K562 (cell line): ENCODE measurements around the gene DNAH1. TPM values are rescaled to one million over a fixed set of nuclear protein-coding genes. Genes with fewer than 3 reads are reported as not detected.

Experiments
- ATAC-seq: fragments of 200-7000 bp; cut with Tn5 transposase; 3 replicates; pipeline ENCODE4 v1.9.1; 2020; ENCODE audit warnings: moderate library complexity
- BruUV-seq: library from RNA; stranded (reverse); fragments of 400-500 nt; replicated peaks from 2 replicates; lab custom pipeline; 2021; lab: Mats Ljungman, UMichigan
- CTCF ChIA-PET: fragments of 300-600 bp; formaldehyde crosslinking; extraction: SDS; loops from one replicate; lab custom pipeline; 2021; ENCODE audit warnings: low intra/inter-chr PET ratio; lab: Yijun Ruan, JAX
- POLR2A ChIA-PET: fragments of 300-600, 350-650 bp; sonication (Branson Sonifier 250); formaldehyde crosslinking; extraction: SDS; loops from one replicate; lab custom pipeline; 2021; ENCODE audit warnings: antibody characterized with exemption, inconsistent platforms; lab: Yijun Ruan, JAX
- DNase-seq, 4 experiments: peaks; one replicate each; pipeline versions ENCODE4 v3.0.0 to v3.0.0-alpha.2; 2011 to 2018; ENCODE audit warnings: low spot score in 3 of 4, mixed read lengths in 3 of 4; ENCODE audit errors: extremely low read depth in 1 of 4
- FAIRE-seq: peaks from 2 replicates; lab custom pipeline; 2011; peaks lifted over from hg19 to GRCh38; lab: Jason Lieb, UNC
- H2AFZ ChIP-seq: 2 replicates; pipeline ENCODE4 v1.6.0; 2011; ENCODE audit warnings: low read depth, low read length, control low read depth, inconsistent platforms
- H3K27ac ChIP-seq: fragments of 200-600 bp; 3 replicates; pipeline ENCODE4 v1.8.0; 2011; ENCODE audit warnings: low read depth, mild to moderate bottlenecking, control low read depth, inconsistent platforms, low read length, moderate library complexity, mixed read lengths; ENCODE audit errors: extremely low read depth
- H3K27me3 ChIP-seq, 2 experiments: fragments of 300-600 bp in 1 of 2; 2 replicates in 1 of 2; 3 replicates in 1 of 2; pipeline versions ENCODE4 v1.6.0 to v1.8.0; 2011; ENCODE audit warnings: inconsistent platforms in 2 of 2, low read length in 2 of 2, mild to moderate bottlenecking in 1 of 2, mixed read lengths in 1 of 2, moderate library complexity in 1 of 2; ENCODE audit not compliant: control insufficient read depth in 2 of 2, insufficient read depth in 2 of 2
- H3K36me3 ChIP-seq: fragments of 300-600 bp; 3 replicates; pipeline ENCODE4 v1.8.0; 2011; ENCODE audit warnings: mild to moderate bottlenecking, low read length, inconsistent platforms; ENCODE audit not compliant: control insufficient read depth, insufficient read depth
- H3K4me1 ChIP-seq, 2 experiments: fragments of 200-600 bp in 1 of 2; replicated peaks in 1 of 2; 2 replicates in 1 of 2; 3 replicates in 1 of 2; pipeline versions ENCODE4 v1.5.1 to v1.8.0; 2011; ENCODE audit warnings: inconsistent platforms in 2 of 2, low read length in 2 of 2, mild to moderate bottlenecking in 1 of 2, mixed read lengths in 1 of 2, moderate library complexity in 1 of 2; ENCODE audit not compliant: control insufficient read depth in 2 of 2, insufficient read depth in 2 of 2
- H3K4me2 ChIP-seq: 2 replicates; pipeline ENCODE4 v1.6.1; 2011; ENCODE audit warnings: low read length, control low read depth, inconsistent platforms, mixed read lengths; ENCODE audit not compliant: insufficient read depth
- H3K4me3 ChIP-seq: fragments of 200-600 bp; sonication (generic), shearing (Covaris generic); 2 replicates; pipeline ENCODE4 v1.5.1; 2016; ENCODE audit warnings: control low read depth, inconsistent platforms
- H3K79me2 ChIP-seq: fragments of 200-600 bp; 3 replicates; pipeline ENCODE4 v1.8.0; 2011; ENCODE audit warnings: low read length, inconsistent platforms; ENCODE audit not compliant: control insufficient read depth, insufficient read depth
- H3K9ac ChIP-seq, 2 experiments: 2 replicates each; pipeline versions ENCODE4 v1.6.0 to v1.6.1; 2011; ENCODE audit warnings: low read depth in 2 of 2, low read length in 2 of 2, control low read depth in 1 of 2, inconsistent platforms in 1 of 2, mild to moderate bottlenecking in 1 of 2, mixed read lengths in 1 of 2; ENCODE audit not compliant: insufficient read depth in 1 of 2
- H3K9me1 ChIP-seq: one replicate; pipeline ENCODE4 v1.6.0; 2011; ENCODE audit warnings: inconsistent platforms, mild to moderate bottlenecking, low read length, moderate library complexity; ENCODE audit not compliant: control insufficient read depth, insufficient read depth
- H3K9me3 ChIP-seq: replicated peaks from 2 replicates; pipeline ENCODE4 v1.5.1; 2011; ENCODE audit warnings: low read depth, low read length, inconsistent platforms; ENCODE audit not compliant: control insufficient read depth, insufficient read depth
- H4K20me1 ChIP-seq: replicated peaks from 2 replicates; pipeline ENCODE4 v1.6.1; 2011; ENCODE audit warnings: low read length, inconsistent platforms, mixed read lengths; ENCODE audit not compliant: control insufficient read depth, insufficient read depth
- C11orf30 ChIP-seq: fragments of 450-650 bp; IDR thresholded peaks from 2 replicates; pipeline ENCODE4 v1.6.1; 2016; ENCODE audit warnings: low read depth, mild to moderate bottlenecking
- CHD1 ChIP-seq: fragments of 200-600 bp; sonication (generic); IDR thresholded peaks from one replicate; pipeline ENCODE4 v1.6.1; 2012; ENCODE audit warnings: mild to moderate bottlenecking, moderate library complexity, low read length, inconsistent platforms
- CREB5 ChIP-seq: fragments of 250-450 bp; sonication (Bioruptor Pico); IDR thresholded peaks from 2 replicates; pipeline ENCODE4 v1.5.0; 2020; ENCODE audit warnings: mild to moderate bottlenecking
- EHMT2 ChIP-seq: fragments of 450-650 bp; IDR thresholded peaks from 2 replicates; pipeline ENCODE4 v1.6.1; 2018; ENCODE audit warnings: antibody characterized with exemption
- GMEB1 ChIP-seq: fragments of 250-450 bp; sonication (Bioruptor Pico); IDR thresholded peaks from 2 replicates; pipeline ENCODE4 v1.4.0; 2020; ENCODE audit warnings: mild to moderate bottlenecking
- LARP7 ChIP-seq: fragments of 450-650 bp; IDR thresholded peaks from 2 replicates; pipeline ENCODE4 v1.6.1; 2016
- MECOM ChIP-seq: fragments of 250-450 bp; sonication (Bioruptor Pico); IDR thresholded peaks from 2 replicates; pipeline ENCODE4 v1.8.0; 2022; ENCODE audit warnings: inconsistent platforms
- NR2F6 ChIP-seq: fragments of 450-650 bp; formaldehyde crosslinking; IDR thresholded peaks from 2 replicates; pipeline ENCODE4 v1.4.0; 2020; ENCODE audit warnings: mild to moderate bottlenecking
- THRA ChIP-seq: fragments of 450-650 bp; IDR thresholded peaks from 2 replicates; pipeline ENCODE4 v1.6.1; 2017; ENCODE audit warnings: mild to moderate bottlenecking, moderate library complexity
- ZBTB33 ChIP-seq: sonication (generic); formaldehyde crosslinking; IDR thresholded peaks from 2 replicates; pipeline ENCODE4 v1.8.1; 2023; ENCODE audit warnings: mild to moderate bottlenecking, missing genetic modification reagents
- ZNF274 ChIP-seq: IDR thresholded peaks from 2 replicates; pipeline ENCODE4 v1.6.1; 2011; ENCODE audit warnings: low read depth, mild to moderate bottlenecking, low read length, moderate library complexity, borderline replicate concordance
- ZNF76 ChIP-seq: fragments of 250-450 bp; sonication (Bioruptor Pico); IDR thresholded peaks from 2 replicates; pipeline ENCODE4 v1.4.0; 2020; ENCODE audit warnings: mild to moderate bottlenecking, moderate library complexity, borderline replicate concordance
- ZSCAN29 ChIP-seq: fragments of 450-650 bp; IDR thresholded peaks from 2 replicates; pipeline ENCODE4 v1.6.1; 2017
- WGBS: fragments of 100-300 bp; shearing (Covaris generic); methylation state at CpG from one replicate; pipeline ENCODE4 v1.1.6; 2016; ENCODE audit warnings: low coverage, mixed read lengths; ENCODE audit not compliant: insufficient coverage; ENCODE audit errors: missing lambda C conversion rate; 5-methylcytosine and 5-hydroxymethylcytosine counted together
- in situ Hi-C: fragments of 300-500 bp; cut with MboI; formaldehyde crosslinking; loops from 4 replicates; pipeline ENCODE4 v1.15.0; 2018; ENCODE audit warnings: inconsistent platforms, mixed read lengths
- intact Hi-C: fragments of 100-400 bp; cut with micrococcal nuclease; formaldehyde crosslinking; loops from 2 replicates; pipeline ENCODE4 v1.14.2; 2022
- polyA plus RNA-seq, 8 experiments: library from polyadenylated mRNA; depleted of rRNA in 4 of 8; stranded (reverse) in 5 of 8; unstranded in 3 of 8; fragments of >200 nt; fragmentation: Nextera tagmentation in 2 of 8; fragmentation: Illumina TruSeq in 1 of 8; extraction: Ambion mirVana in 2 of 8; extraction: Trizol in 1 of 8; gene quantifications; 2 replicates each; pipeline versions ENCODE4 v1.2.1 to v1.2.3, GENCODE V29; 2011 to 2014; ENCODE audit warnings: inconsistent platforms in 1 of 8, missing spikeins in 1 of 8
- total RNA-seq, 7 experiments: library from RNA; depleted of rRNA in 6 of 7; stranded (reverse); fragments of >200 nt in 6 of 7; fragmentation: Illumina TruSeq in 2 of 7; extraction: Trizol in 2 of 7; gene quantifications; 2 replicates each; pipeline versions ENCODE4 v1.2.1 to v1.2.3, GENCODE V29; 2011 to 2021; ENCODE audit warnings: low replicate concordance in 1 of 7
- TF ChIP-seq, protein P1 (sequence below): fragments of 450-650 bp; IDR thresholded peaks from 2 replicates; pipeline ENCODE4 v1.6.1; 2016; ENCODE audit warnings: borderline replicate concordance

Gene DNAH1
- total and polyA plus RNA-seq, 9 of the 15 experiments (the other 6 are each of a cell fraction or from before 2014, with no cell fraction given) = 0.04 to 0.84 (median 0.50) TPM

- BruUV-seq = no TSS peak
- no peak for ATAC-seq
- in situ Hi-C loops = no loop called here
- no peak overlapping the region for H3K4me3 ChIP-seq
- no peak overlapping the region for H3K27ac ChIP-seq
- no peaks in the 10 kb centered on the region for H3K36me3 ChIP-seq
- WGBS = 73% methylated on average over 3 of the region's 13 CpGs
- H3K4me2 ChIP-seq = no peak overlapping the region
- no peak overlapping the region; a peak in 1 of 4 replicates for H3K9ac ChIP-seq
- ChIA-PET POLR2A (interaction anchor here (0.6 to 1.3 kb wide), 3 partner anchors 9 to 379 kb away, joined by 3 to 4 read pairs (median 3); no protein-coding TSS in a partner anchor), CTCF (no interaction called here)
- no peaks in the 10 kb centered on the region for H3K9me3 ChIP-seq
- H4K20me1 ChIP-seq = no peaks in the 10 kb centered on the region
- intact Hi-C loops = no loop called here
- DNase-seq = no peak
- H3K9me1 ChIP-seq = no peaks in the 10 kb centered on the region
- H3K27me3 ChIP-seq = no peaks in the 10 kb centered on the region; a peak in 1 of 5 replicates
- FAIRE-seq = no peak
- H3K4me1 ChIP-seq = peaks cover 0 to 8% of the 10 kb centered on the region in 2 experiments; a peak in 1 of 5 replicates
- no peak overlapping the region for H2AFZ ChIP-seq
- no peaks in the 10 kb centered on the region for H3K79me2 ChIP-seq
- TF ChIP-seq, protein P1, sequence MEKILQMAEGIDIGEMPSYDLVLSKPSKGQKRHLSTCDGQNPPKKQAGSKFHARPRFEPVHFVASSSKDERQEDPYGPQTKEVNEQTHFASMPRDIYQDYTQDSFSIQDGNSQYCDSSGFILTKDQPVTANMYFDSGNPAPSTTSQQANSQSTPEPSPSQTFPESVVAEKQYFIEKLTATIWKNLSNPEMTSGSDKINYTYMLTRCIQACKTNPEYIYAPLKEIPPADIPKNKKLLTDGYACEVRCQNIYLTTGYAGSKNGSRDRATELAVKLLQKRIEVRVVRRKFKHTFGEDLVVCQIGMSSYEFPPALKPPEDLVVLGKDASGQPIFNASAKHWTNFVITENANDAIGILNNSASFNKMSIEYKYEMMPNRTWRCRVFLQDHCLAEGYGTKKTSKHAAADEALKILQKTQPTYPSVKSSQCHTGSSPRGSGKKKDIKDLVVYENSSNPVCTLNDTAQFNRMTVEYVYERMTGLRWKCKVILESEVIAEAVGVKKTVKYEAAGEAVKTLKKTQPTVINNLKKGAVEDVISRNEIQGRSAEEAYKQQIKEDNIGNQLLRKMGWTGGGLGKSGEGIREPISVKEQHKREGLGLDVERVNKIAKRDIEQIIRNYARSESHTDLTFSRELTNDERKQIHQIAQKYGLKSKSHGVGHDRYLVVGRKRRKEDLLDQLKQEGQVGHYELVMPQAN = no peak
- TF ChIP-seq LARP7 (no peak), THRA (no peak), ZSCAN29 (no peak), CHD1 (no peak), EHMT2 (no peak), C11orf30 (no peak), ZNF76 (CRISPR knock-in tag) (no peak), MECOM (no peak), CREB5 (CRISPR knock-in tag) (no peak), GMEB1 (no peak), NR2F6 (no peak), ZNF274 (no peak), ZBTB33 (CRISPR knock-in tag) (no peak)
Observed at GRCh38 chr3:52361454-52361853, 45.3 kb downstream of the DNAH1 start.
